Esophagus mucosa (tissue), 1 donor: ENCODE data around the gene MRPL24. TPM values are rescaled to one million over a fixed set of nuclear protein-coding genes. Genes with fewer than 3 reads are reported as not detected.
"Not testable (repeated sequence)": the region's sequence is repeated elsewhere in the genome, so short reads cannot be mapped to it uniquely, and the experiment has no call there.

Experiments used
- ATAC-seq: fragments of 200-7000 bp; cut with Tn5 transposase; one replicate; pipeline ENCODE4 v1.9.1; 2020
- total RNA-seq: library from RNA; stranded (reverse); gene quantifications from one replicate; pipeline ENCODE4 v1.2.4, GENCODE V29; 2023
- donor health status: DM: yes; HTN: yes; CAD: no.

The MRPL24 gene
- total RNA-seq, 1 donor from 2014 or later = 67.4 TPM

- ATAC-seq = peak; percentile 38
These were observed 19.4 kb upstream of the MRPL24 start for GRCh38 chr1:156760092-156760795.

- ATAC-seq = not testable (repeated sequence)
These were observed 16.8 kb upstream of the MRPL24 start for GRCh38 chr1:156757572-156758253.

- no peak for ATAC-seq
These were observed 15.5 kb upstream of the MRPL24 start for GRCh38 chr1:156756355-156756754.

- no peak for ATAC-seq
These were observed 14.7 kb upstream of the MRPL24 start for GRCh38 chr1:156755527-156755950.

GRCh38 chr1:156754219-156754618, 13.3 kb upstream of the MRPL24 start:
- no peak for ATAC-seq

- no peak for ATAC-seq
These were observed 12.1 kb upstream of the MRPL24 start for GRCh38 chr1:156752843-156753482.

GRCh38 chr1:156751757-156752481, 11.0 kb upstream of the MRPL24 start:
- ATAC-seq = peak; percentile 85

- no peak for ATAC-seq
These were observed 10.5 kb upstream of the MRPL24 start, which contains the start of gene HDGF for GRCh38 chr1:156751451-156751756. TSS of gene HDGF (minus strand) at chr1:156751675. CDS start at chr1:156751429, 246 bp downstream.

- ATAC-seq = no peak
These were observed 10.0 kb upstream of the MRPL24 start for GRCh38 chr1:156750711-156751450.

- ATAC-seq = peak; percentile 58
These were observed 9.3 kb upstream of the MRPL24 start for GRCh38 chr1:156750191-156750672.

- ATAC-seq = no peak
These were observed 8.7 kb upstream of the MRPL24 start for GRCh38 chr1:156749419-156750118.

GRCh38 chr1:156748670-156749418, 8.0 kb upstream of the MRPL24 start:
- ATAC-seq = peak; percentile 45

GRCh38 chr1:156747742-156748669, 7.1 kb upstream of the MRPL24 start:
- no peak for ATAC-seq

- ATAC-seq = peak; percentile 24
These were observed 6.1 kb upstream of the MRPL24 start for GRCh38 chr1:156746728-156747631.

- ATAC-seq = no peak
These were observed 5.5 kb upstream of the MRPL24 start for GRCh38 chr1:156746406-156746727.

- no peak for ATAC-seq
These were observed 5.0 kb upstream of the MRPL24 start for GRCh38 chr1:156745881-156746280.

GRCh38 chr1:156744786-156745419, 4.0 kb upstream of the MRPL24 start:
- no peak for ATAC-seq

GRCh38 chr1:156744344-156744743, 3.5 kb upstream of the MRPL24 start:
- no peak for ATAC-seq
